GM12864 (cell line): Measurements from ENCODE around the gene ARHGAP27.

Experiments used
- DNase-seq: peaks from one replicate; pipeline ENCODE4 v3.0.0-alpha.2; 2011; ENCODE audit warnings: low read depth
- H3K4me3 ChIP-seq: 2 replicates; pipeline ENCODE4 v1.5.1; 2011; ENCODE audit warnings: mild to moderate bottlenecking, low read depth, low read length, control low read depth
- TF ChIP-seq, protein P1 (sequence below): IDR thresholded peaks from 2 replicates; pipeline ENCODE4 v1.5.1; 2011; ENCODE audit warnings: low read depth, mild to moderate bottlenecking, moderate library complexity, low read length, control low read depth, inconsistent platforms; ENCODE audit errors: missing control alignments

ARHGAP27 gene

DNA sequence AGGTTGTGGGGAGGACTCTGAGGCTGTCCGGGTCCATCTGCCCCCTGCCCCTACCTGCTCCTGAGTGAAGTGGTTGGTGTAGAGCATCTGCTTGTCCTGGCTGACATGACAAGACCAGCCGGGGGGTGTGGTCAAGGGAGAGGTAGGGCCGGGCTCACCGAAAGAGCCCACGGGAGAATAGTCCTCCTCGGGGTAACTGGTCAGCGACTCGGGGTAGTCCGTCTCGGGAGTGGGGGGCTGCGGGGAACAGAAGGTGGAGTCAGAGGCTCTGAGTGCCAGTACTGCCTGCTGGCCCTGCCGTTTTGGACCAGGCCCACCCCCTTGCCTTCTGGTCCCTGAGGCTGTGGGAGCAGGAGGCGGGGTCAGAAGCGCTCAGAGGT lies 27.8 kb downstream of the ARHGAP27 start:
- TF ChIP-seq, protein P1, sequence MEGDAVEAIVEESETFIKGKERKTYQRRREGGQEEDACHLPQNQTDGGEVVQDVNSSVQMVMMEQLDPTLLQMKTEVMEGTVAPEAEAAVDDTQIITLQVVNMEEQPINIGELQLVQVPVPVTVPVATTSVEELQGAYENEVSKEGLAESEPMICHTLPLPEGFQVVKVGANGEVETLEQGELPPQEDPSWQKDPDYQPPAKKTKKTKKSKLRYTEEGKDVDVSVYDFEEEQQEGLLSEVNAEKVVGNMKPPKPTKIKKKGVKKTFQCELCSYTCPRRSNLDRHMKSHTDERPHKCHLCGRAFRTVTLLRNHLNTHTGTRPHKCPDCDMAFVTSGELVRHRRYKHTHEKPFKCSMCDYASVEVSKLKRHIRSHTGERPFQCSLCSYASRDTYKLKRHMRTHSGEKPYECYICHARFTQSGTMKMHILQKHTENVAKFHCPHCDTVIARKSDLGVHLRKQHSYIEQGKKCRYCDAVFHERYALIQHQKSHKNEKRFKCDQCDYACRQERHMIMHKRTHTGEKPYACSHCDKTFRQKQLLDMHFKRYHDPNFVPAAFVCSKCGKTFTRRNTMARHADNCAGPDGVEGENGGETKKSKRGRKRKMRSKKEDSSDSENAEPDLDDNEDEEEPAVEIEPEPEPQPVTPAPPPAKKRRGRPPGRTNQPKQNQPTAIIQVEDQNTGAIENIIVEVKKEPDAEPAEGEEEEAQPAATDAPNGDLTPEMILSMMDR = no peak
- no peak overlapping the region for H3K4me3 ChIP-seq
- no peak for DNase-seq

DNA sequence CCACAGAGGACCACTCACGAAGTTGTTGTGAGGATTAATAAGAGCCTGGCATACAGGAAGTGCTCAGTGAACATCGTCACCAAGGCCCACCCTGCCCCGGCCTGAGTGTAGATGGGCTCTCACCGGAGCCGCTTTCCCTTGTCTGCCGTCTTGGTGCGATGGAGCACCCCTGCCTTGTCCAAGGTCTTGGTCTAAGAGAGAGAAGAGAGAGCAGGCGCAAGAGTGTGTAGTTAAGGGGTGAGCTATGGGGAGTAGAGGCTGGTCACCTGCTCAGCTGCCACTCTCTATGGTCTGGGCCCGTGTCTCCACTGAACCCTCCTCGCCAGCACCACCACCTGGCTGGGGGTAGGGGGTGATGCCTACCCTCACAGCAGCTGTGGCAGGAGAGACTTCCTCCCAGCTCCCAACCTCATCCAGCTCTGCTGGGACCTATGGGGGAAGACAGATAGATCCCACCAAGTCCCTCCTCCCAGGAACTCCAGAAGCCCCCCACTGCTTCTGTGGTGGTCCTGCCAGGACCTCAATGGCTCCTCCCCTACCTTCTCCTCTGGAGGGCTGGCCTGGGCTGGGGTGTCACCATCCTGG lies 28.7 kb downstream of the ARHGAP27 start:
- DNase-seq = no peak
- no peak overlapping the region for H3K4me3 ChIP-seq
- TF ChIP-seq, protein P1 = no peak

DNA sequence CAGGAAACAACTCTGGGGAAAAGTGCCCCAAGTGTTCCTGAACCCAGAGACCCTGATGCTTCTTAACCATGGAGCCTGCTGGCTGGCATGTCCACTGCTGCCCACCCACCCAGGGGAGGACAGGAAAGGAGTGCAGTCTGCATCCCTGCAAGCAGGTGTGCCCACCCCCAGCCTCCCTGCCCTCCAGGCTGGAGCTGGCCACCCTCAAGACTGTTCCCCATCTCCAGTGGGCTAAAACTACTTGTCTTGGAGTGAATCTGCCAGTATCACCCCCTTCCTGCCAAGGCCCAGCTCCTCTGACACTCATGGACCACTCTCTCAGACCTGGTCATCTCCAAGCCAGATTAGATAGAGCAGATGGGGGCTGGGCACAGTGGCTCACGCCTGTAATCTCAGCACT lies 29.8 kb downstream of the ARHGAP27 start:
- H3K4me3 ChIP-seq = no peak overlapping the region
- DNase-seq = no peak
- TF ChIP-seq, protein P1 = no peak

DNA sequence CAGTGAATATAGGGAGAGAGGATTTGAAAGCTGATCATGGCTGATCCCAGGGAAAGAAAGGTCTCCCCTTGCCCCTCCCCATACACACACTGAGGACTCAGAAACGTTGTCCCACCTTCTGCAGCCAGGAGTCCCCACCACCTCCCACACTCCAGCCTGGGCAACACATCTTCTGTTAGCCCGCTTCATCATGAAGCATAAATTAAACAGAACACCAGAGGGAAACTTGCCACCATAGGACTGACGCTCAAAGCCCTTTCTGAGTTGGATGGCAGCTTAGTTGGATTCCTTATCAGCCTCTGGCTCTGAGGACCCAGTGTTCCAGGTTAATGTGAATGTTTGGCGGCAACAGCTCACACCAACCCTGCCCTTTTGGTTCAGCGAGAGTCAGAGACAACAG lies 33.9 kb downstream of the ARHGAP27 start:
- no peak for DNase-seq
- TF ChIP-seq, protein P1 = no peak
- no peak overlapping the region for H3K4me3 ChIP-seq

DNA sequence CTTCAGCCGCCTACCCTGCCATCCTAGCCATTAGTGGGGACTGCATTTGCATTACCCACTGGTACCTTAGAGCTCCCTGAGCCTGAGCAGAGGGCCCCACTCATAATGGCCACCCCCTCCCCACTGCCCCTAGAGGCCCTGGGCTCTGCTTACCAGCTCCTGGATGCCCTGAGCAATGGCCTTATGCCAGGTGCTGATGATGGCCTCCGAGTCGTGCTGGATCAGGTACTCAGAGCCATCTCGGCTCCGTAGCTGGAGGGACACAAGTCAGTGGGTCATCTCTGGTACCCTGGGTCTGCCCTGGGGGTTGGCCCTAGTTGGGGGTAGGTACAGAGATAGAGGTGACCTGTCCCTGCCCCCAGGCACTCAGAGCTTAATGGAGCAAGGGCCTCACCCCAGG lies 34.9 kb downstream of the ARHGAP27 start:
- H3K4me3 ChIP-seq = no peak overlapping the region
- no peak for DNase-seq
- TF ChIP-seq, protein P1 = no peak

DNA sequence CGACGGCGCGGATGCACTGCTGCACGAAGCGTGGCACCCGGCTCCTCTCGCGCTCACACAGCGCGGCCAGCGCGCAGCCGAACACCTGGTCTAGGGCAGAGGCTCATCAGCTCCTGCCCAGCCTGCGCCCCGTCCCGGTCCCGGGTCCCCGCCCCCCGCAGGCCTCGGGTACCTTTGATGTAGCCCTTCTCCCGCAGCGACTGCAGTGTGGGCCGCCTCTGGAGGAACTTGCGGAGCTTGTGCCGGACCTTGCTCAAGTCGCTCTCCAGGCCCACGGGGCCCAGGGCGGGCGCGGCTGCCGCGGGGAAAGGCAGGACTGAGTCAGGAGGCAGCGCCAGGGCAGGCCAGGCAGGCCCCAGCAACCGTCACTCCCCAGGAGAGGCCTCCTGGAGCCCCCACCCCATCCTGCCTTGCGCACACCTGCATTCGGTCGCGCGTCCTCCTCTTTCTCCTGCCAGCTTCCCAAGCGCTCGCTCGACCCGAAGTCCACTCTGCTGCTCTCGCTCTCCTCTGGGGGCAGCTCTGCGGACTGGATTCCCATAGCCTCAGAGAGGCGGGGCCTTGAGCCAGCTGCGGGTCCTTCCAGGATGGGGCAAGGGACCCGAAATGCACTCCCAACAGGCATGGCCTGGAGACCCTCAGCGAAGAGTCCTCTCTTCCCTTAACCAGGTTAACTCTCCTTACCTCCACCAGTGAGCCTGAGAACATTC lies 36.0 kb downstream of the ARHGAP27 start:
- H3K4me3 ChIP-seq = no peak overlapping the region
- no peak for DNase-seq
- TF ChIP-seq, protein P1 = no peak
